GM21390 (cell line): ENCODE measurements around the gene CDKL1.
"Not testable (repeated sequence)": the region's sequence is repeated elsewhere in the genome, so short reads cannot be mapped to it uniquely, and the experiment has no call there.

Experiments used
- ATAC-seq: cut with Tn5 transposase; IDR thresholded peaks from one replicate; pipeline ENCODE4 v1.9.1; 2021; ENCODE audit not compliant: unreplicated experiment

CDKL1 gene

DNA sequence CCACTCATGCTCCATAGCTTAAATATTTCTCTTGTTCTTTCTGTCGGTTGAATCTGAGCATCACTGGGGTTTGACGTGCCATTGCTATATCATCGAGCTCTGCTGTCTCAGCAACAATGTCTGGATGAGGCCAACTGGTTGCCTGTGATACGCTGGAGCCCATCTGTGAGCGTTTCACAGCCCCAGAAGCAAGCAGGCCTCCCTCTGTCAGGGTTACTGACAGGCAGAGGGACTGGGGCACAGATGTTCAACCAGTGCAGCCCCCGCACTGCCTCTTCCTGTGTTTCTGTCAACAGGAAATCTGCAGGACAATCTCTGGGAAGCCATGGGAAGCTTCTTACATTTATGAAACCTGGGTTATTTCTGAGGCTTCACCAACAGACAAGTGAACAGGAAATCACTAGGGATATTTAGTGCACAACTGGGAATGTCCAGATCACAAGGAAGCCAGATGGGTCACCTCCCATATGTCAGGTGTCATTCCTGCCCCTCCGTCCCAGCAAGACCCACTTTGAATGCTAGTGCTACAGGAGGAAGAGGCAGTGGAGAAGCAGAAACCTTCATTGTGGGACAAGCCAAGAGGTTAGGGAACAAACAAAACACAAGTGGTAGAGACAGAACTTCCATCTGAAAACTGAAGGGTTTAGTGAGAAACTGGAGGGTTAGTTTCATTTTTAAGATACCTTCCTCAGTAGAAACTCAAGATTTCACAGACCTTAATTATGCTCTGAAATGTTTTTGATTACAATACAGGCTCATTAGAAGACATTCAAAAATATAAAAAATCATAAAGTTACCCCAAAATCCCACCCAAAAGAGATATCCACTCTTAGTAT is 60.5 kb downstream of the CDKL1 start:
- ATAC-seq: no peak

DNA sequence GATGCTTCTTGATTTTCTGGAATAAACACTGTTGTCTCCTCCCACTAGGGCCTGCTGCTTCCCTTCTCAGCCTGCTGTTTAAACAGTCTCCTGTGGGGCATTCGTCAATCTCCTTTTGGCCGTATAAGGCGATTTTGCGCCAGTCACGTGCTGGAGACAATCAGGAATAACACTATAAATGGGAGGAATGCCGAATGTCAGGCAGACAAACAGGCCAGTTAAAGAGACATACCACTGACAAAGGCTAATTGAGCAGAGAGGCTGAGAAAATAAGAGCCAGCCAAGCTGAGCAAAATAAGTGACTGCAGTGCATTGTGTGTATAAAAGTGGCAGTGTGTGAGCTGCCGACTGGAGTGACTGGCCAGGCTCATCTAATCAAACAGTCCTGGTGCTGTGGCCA is 61.3 kb downstream of the CDKL1 start:
- no peak for ATAC-seq

DNA sequence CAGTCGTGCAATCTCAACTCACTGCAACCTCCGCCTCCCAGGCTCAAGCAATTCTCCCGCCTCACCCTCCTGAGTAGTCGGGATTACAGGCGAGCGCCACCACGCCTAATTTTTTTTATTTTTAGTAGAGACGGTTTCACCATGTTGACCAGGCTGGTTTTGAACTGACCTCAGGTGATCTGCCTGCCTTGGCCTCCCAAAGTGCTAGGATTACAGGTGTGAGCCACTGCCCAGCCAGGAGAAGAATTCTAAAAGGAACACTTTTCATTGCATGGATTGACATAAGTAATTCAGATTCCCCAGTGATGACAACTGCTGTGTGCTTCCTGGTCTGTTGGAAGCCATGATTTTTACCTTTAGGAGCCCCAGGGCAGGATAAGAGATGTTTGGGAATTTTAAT is 62.5 kb downstream of the CDKL1 start:
- no peak for ATAC-seq

DNA sequence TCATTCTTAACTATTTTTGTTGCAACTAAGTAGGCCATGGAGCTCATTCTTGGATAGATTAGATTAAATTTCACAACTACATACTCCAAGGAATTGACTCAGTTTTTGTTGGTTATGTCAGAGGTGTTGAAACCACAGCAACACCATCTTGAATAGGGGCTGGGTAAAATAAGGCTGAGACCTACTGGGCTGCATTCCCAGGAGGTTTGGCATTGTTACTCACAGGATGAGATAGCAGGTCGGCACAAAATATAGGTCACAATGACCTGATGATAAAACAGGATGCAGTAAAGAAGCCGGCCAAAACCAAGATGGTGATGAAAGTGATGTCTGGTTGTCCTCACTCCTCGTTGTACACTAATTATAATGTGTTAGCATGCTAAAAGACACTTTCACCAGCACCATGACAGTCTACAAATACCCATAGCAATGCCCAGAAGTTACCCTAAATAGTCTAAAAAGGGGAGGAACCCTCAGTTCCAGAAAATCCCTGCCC is 63.6 kb downstream of the CDKL1 start:
- ATAC-seq: no peak

DNA sequence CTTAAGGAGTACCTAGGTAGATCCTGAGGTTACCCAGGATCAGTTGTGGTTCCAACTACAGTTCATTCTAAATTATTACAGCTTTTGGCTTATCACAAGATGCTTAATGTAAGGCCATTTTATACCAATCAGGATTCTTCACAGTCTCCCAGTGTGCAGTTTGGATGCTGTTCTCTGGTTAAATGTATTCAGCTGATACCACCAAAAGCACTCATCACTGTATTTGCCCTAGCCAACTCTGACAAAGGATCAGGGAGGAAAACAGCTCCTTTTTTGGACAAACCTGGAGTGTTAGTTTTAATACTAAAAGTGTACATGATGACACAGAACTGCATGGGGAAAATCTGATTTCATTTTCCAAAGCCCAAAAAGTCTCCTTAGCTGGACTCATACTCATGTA is 65.1 kb downstream of the CDKL1 start:
- no peak for ATAC-seq

DNA sequence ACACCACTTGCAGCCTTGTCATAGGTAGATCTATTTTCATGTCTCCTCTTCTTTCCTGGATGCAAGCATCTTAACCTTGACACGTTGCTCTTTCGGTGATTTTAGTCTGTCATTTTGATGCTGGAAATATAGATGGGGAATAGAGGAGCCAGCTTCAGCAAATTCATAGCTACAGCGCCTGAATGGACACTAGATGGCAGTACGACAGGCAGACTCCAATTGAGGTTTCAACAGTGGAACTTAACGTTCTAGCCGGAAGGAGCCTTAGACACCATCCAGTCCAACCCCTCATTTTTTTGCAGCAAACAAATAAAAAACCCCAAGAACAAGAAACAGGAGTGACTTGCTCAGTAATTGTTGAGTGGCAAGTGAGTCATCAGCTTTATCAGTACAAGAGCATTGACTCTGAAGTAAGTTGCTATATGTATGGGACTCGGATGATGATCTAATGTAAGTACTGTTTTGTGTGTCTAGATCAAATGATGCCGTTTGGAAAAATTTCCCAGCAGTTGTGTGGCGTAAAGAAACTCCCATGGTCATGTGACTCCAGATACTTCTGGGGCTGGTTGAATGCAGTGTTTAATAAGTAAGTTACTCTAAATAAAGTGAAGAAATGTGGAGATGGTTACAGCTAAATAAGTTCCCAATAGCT is 75.5 kb downstream of the CDKL1 start:
- ATAC-seq: peak; percentile 88

DNA sequence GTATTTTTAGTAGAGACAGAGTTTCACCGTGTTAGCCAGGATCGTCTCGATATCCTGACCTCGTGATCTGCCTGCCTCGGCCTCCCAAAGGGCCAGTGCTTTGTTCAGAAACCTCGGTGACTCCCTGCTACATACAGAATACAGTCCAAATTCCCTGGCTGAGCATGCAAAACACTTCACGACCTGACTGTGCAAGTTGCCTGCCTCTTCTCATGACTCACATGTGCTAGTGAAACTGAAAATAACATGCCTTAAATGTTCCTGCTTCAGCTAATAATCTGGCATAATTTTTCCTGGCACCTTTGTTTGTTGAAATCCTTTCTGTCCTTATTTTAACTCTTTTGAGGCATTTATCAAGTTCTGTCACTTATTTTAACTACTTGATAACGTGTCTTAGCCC is 76.4 kb downstream of the CDKL1 start:
- peak; percentile 38 for ATAC-seq

DNA sequence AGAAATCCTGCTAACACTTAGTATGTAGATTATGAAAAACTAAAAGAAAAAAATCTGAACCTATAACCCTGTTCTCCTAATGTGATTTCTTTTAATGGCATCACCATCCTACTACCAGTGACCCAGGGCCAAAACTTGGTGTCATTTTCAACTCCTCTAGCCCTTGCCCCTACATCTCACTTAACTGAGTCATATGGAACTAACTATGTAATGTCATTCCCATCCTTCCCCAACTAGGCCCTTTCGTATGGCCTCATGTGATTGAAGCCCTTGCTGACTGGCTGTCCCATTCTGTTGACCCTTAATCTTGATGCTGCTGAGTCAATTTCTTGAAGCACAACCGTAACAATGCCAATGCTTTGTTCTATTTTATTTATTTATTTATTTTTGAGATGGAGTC is 77.0 kb downstream of the CDKL1 start:
- ATAC-seq: no peak

DNA sequence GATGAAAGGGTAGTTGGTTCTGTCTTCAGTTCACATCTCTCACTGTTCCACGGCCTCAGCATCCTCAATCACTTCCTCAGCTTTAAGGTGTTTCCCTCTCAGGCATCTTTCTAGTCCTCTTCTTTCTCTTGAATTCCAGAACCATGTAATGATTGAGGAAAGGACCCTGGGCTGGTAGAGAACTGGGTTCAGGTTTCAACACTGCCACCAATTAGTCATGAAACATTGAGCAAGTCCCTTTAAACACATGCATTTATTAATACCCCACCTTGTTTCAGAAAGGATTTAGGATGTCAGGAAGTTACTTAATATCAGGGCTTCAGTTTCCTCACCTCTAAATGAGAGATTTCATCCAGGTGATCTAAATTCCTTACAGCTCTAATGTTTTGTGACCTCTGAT is 77.4 kb downstream of the CDKL1 start:
- no peak for ATAC-seq

DNA sequence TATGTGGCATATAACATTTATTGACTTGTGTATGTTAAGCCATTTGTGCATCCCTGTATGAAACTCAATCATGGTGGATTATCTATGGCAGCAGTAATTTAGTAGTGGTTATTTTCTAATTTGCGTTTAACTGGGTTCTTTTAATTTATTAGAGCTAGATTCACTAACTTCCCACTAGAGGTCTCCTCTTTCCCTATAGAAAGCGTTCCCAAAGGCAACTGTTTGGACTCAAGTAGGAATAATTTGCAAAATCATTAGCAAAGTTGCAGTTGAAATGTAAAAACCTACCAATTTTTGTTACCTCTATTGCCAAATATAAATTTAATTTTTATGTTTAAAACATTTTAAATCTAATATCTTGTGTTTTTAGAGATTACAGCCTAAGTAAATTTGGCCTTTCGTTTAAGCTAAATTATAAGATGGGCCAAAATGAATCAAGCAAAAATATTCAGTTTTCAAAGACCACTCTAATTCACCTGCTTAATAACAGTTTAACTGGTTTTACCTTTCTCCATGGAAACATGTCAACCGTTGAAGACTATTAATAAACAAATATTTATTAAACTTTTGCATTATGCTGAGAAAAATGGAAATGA is 78.6 kb downstream of the CDKL1 start:
- no peak for ATAC-seq

DNA sequence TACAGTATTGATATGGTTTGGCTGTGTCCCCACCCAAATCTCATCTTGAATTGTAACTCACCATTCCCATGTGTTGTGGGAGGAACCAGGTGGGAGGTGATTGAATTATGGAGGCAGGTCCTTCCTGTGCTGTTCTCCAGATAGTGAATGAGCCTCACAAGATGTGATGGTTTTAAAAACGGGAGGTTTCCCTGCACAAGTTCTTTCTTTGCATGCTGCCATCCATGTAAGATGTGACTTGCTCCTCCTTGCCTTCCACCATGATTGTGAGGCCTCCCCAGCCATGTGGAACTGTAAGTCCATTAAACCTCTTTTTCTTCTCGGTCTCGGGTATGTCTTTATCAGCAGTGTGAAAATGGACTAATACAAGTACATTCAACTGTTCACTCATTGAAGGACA is 82.6 kb downstream of the CDKL1 start:
- not testable (repeated sequence) for ATAC-seq

DNA sequence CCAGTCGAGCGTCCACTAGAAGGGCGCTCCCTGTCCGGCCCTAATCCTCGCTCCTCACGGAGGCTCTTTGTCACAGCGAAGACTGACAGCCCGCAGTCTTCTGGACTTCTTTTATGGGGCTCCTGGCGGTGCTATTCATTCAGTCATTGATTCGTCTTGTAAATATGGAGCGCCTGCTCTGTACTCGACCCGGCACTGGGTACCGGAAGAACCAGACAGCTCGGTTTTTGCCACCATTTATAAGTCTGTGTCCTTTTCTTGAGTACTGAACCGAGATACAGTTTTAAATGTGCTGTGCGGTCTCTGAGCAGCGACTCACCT is 84.0 kb downstream of the CDKL1 start:
- peak; percentile 25 for ATAC-seq

DNA sequence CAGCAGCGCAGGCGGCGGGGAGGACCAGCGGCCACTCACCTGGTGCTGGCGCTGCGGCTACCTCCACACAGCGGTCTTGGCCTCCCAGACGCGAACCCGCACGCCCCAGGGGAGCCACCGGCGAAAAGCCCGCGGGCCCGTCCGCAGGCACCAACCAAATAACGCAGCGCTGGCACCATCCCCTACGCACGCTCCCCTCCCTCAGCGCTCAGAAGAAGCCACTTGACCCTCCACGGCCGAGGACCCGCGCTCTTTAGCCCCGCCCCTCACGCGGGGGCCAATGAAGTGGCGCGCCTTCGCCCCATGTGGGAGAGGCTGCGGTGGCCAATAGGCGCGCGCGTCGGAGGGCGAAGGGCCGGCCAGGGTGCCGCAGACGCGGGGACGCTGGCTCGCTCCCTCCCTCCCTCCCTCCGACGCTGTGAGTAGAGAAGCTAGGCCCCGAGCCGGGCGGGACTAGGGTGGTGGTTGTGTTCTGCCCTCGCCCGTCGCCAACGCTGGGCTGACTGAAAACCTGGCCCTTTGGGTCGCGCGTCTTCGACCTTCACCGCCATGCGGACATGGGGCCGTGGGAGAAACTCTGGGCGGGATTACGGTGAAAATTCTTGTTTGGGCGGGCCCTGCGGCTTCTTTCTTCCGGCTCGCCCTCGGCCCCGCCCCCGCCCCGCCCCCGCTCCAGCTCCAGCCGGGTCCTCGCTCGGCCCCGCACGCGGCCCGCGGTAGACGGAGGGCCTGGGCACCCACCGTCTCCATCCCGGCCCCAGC is 84.5 kb downstream of the CDKL1 start, which contains the start of the genes DMAC2L and L2HGDH:
DMAC2L (plus strand) TSS at position 353 of the 762 bp plus-strand sequence. CDS start 9,164 bp downstream, outside the sequence.
L2HGDH (minus strand) TSS at position 258 of the 762 bp plus-strand sequence; CDS start at position 179, 79 bp downstream.
- peak; percentile 88 for ATAC-seq

DNA sequence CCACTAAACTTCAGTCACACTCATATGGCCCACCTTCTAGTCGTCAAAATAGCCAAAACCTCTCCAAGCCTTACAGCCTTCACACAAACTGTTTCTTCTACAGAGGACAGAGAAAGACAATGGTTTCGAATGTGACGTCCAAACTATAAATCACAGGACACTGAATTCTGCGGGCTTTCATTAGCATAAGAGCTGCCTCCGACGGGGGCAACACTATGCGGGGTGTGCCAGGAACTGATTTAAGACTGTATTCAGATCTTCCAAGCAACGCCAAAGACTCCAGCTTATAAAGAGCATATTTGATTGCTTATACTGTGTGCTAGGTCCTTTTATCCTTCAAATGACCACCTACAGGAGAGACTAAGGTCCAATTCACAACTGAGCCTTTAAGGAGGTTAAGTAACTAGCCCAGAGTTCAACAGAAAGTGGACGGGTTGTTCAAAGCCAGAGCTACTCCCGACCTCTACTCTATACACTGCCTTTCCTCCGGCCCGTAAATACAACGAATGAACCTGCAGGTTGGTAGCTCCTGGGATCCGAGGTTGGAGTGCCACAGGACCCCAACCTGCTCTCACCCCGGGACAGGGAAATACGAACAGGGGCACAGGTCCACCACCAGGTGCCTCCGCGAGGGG is 85.2 kb downstream of the CDKL1 start:
- ATAC-seq: no peak

DNA sequence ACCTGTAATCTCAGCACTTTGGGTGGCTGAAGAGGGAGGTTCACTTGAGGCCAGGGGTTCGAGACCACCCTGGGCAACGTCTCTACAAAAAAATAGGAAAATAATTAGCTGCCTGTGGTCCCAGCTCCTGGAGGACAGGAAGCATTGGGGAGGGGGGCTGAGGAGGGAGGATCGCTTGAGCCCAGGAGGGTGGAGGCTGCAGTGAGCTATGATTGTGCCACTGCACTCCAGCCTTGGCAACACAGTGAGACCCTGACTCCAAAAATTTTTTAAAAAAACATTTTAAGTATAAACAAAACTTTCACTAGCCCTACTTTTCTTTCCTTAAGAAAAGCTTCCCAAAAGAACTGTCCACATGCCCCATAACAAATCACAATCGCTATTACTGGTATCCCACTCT is 86.2 kb downstream of the CDKL1 start:
- no peak for ATAC-seq

DNA sequence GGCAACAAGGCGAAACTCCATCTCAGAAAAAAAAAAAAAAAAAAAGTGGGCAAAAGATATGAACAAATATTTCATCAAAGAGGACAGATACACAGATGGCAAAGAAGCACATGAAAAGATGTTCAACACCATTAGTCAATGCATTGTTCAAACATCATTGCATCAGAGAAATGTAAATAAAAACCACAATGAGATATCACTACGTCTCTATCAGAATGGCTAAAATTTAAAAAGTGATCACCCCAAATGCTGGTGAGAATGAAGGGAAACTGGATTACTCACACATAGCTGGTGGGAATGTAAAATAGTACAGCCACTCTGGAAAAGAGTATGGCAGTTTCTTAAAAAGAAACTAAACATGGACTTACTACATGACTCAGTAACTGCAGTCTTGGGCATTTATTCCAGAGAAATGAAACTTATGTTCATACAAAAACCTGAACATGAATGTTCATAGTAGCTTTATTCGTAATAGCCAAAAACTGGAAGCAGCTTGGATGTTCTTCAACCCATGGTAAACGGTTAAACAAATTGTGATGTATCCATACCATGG is 88.2 kb downstream of the CDKL1 start:
- ATAC-seq: no peak

DNA sequence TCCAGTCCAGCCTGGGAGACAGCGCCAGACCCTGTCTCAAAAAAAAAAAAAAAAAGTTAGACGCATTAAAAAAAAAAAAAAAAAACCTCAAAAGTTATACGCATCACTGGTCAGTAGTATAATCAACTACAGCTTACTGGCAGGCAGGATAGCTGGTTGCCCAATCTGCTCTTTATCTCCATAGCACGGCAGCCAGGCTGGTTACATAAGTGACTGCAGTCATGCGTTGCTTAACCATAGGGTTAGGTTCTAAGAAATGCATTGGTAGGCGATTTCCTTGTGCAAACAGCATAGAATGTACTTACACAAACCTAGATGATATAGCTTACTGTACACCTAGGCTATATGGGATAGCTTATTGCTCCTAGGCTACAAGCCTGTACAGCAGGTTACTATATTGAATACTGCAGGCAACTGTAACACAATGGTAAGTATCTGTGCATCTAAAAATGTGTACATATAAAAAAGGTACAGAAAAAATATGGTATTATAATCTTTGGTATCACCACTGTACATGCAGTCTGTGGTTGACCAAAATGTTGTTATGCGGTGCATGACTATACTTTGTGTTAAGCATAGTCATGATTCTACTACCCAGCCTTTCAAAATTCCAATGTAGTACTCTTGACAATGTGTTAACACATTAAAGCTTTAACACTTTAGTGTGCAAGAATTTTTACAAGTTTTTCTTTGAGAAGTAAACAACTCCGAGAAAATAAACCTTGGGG is 92.8 kb downstream of the CDKL1 start:
- no peak for ATAC-seq

DNA sequence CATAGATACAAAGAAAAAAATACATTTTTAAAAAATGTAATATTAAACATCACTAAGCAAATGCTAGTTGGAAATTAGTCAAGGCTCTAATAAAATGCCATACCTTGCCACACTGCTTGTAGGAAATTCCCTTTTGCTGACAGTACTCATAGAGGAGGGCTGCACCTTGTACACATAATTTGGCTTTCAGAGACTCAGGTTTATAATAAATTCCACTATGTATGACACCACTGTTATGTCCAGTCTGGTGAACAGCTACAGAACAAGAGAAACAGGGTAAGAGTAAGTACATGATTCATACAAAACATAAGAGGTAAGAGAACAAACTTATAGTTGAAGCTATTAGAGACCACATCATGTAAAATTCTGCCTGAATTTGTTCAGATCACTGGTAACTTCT is 94.8 kb downstream of the CDKL1 start:
- no peak for ATAC-seq

DNA sequence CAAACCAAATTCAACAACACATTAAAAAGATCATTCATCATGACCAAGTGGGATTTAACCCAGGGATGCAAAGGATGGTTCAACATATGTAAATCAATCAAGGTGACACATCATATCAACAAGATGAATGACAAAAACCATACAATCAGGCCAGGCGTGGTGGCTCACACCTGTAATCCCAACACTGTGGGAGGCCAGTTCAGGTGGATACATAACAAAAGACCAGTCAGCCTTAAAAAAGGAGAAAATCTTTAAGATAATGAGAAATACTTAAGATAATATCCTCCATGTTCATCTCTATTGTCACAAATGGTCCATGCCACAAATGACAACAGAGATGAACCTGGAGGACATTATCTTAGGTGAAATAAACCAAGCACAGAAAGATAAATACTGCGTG is 97.1 kb downstream of the CDKL1 start:
- no peak for ATAC-seq

DNA sequence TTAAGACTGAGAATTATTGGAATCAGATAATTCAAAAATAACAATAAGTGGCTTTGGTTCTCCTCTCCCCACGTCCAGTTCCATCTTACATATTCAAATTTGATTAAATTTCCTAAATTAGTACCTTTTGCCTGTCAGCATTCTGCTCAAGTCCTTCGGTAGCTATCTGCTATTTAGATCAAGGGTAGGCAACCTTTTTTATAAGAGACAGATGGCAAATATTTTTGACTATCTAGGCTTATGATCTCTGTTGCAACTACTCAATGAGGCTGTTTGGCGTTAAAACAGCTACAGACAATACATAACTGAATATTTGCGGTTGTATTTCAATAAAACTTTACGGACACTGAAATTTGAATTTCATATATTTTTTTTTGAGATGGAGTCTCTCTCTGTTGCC is 106.4 kb downstream of the CDKL1 start:
- no peak for ATAC-seq
